Endothelial cell of umbilical vein (primary cell): ENCODE data around the gene WSB2. TPM values are rescaled to one million over a fixed set of nuclear protein-coding genes. Genes with fewer than 3 reads are reported as not detected.

ENCODE experiments used
- BruUV-seq: library from RNA; stranded (reverse); fragments of 400-500 nt; replicated peaks from 2 replicates; lab custom pipeline; 2021; lab: Mats Ljungman, UMichigan
- CTCF ChIA-PET: fragments of 300-600, 350-600 bp; sonication (Branson Sonifier 250); formaldehyde crosslinking; loops from one replicate; lab custom pipeline; 2021; ENCODE audit warnings: antibody characterized with exemption, inconsistent platforms; lab: Charles Lee
- POLR2A ChIA-PET: fragments of 300-600, 350-600 bp; sonication (Branson Sonifier 250); formaldehyde crosslinking; loops from one replicate; lab custom pipeline; 2021; ENCODE audit warnings: antibody characterized with exemption, inconsistent platforms; lab: Charles Lee
- DNase-seq: peaks from one replicate; pipeline ENCODE4 v3.0.0-alpha.2; 2011; ENCODE audit warnings: low read depth, low spot score
- FAIRE-seq: peaks from 2 replicates; lab custom pipeline; 2011; peaks lifted over from hg19 to GRCh38; lab: Jason Lieb, UNC
- H2AFZ ChIP-seq: 2 replicates; pipeline ENCODE4 v1.6.0; 2012; ENCODE audit warnings: low read depth, low read length, control low read depth, inconsistent platforms
- H3K27ac ChIP-seq: 2 replicates; pipeline ENCODE4 v1.5.1; 2011; ENCODE audit warnings: low read depth, mild to moderate bottlenecking, control low read depth, low read length, moderate library complexity; ENCODE audit not compliant: insufficient read depth
- H3K27me3 ChIP-seq, 2 experiments: 2 replicates each; pipeline versions ENCODE4 v1.6.0 to v1.6.1; 2011; ENCODE audit warnings: low read length in 2 of 2, mixed read lengths in 1 of 2; ENCODE audit not compliant: control insufficient read depth in 2 of 2, insufficient read depth in 2 of 2
- H3K36me3 ChIP-seq, 2 experiments: 2 replicates in 1 of 2; 3 replicates in 1 of 2; pipeline ENCODE4 v1.5.1; 2011; ENCODE audit warnings: low read length in 2 of 2, mild to moderate bottlenecking in 1 of 2, moderate library complexity in 1 of 2; ENCODE audit not compliant: control insufficient read depth in 2 of 2, insufficient read depth in 2 of 2; ENCODE audit errors: extremely low read depth in 1 of 2
- H3K4me1 ChIP-seq: 3 replicates; pipeline ENCODE4 v1.5.1; 2011; ENCODE audit warnings: mild to moderate bottlenecking, low read length; ENCODE audit not compliant: control insufficient read depth, insufficient read depth; ENCODE audit errors: extremely low read depth
- H3K4me2 ChIP-seq: 2 replicates; pipeline ENCODE4 v1.6.1; 2011; ENCODE audit warnings: low read length, control low read depth, mixed read lengths; ENCODE audit not compliant: insufficient read depth
- H3K4me3 ChIP-seq, 3 experiments: fragments of 200-600 bp in 1 of 3; sonication (generic), shearing (Covaris generic) in 1 of 3; replicated peaks in 1 of 3; 2 replicates each; pipeline ENCODE4 v1.5.1; 2011 to 2016; ENCODE audit warnings: control low read depth in 3 of 3, low read length in 3 of 3, mild to moderate bottlenecking in 2 of 3, inconsistent platforms in 1 of 3, low read depth in 1 of 3, moderate library complexity in 1 of 3; ENCODE audit not compliant: insufficient read depth in 1 of 3
- H3K79me2 ChIP-seq: 2 replicates; pipeline ENCODE4 v1.6.0; 2012; ENCODE audit warnings: low read length, inconsistent platforms; ENCODE audit not compliant: control insufficient read depth, insufficient read depth
- H3K9ac ChIP-seq: replicated peaks from 2 replicates; pipeline ENCODE3; 2011; ENCODE audit warnings: low read length, control low read depth; ENCODE audit not compliant: insufficient read depth; ENCODE audit errors: extremely low read depth
- H3K9me1 ChIP-seq: replicated peaks from 3 replicates; pipeline ENCODE4 v1.6.0; 2011; ENCODE audit warnings: mild to moderate bottlenecking, low read length; ENCODE audit not compliant: control insufficient read depth, insufficient read depth; ENCODE audit errors: extremely low read depth
- H3K9me3 ChIP-seq: replicated peaks from 2 replicates; pipeline ENCODE4 v1.5.1; 2012; ENCODE audit warnings: low read length, inconsistent platforms; ENCODE audit not compliant: control insufficient read depth, insufficient read depth
- H4K20me1 ChIP-seq: replicated peaks from 2 replicates; pipeline ENCODE3; 2011; ENCODE audit warnings: mild to moderate bottlenecking, low read length; ENCODE audit not compliant: control insufficient read depth, insufficient read depth; ENCODE audit errors: extremely low read depth
- CTCF ChIP-seq, 2 donors: IDR thresholded peaks; 1 replicate in 1 of 2; 2 replicates in 1 of 2; pipeline ENCODE4 v1.5.1; 2011; ENCODE audit warnings: low read length in 2 of 2, mild to moderate bottlenecking in 2 of 2, moderate library complexity in 2 of 2, control low read depth in 1 of 2, inconsistent platforms in 1 of 2, low read depth in 1 of 2; ENCODE audit not compliant: insufficient read depth in 1 of 2; ENCODE audit errors: extremely low read depth in 1 of 2
- EZH2 ChIP-seq: IDR thresholded peaks from 2 replicates; pipeline ENCODE4 v1.6.1; 2012; ENCODE audit warnings: borderline replicate concordance, low read depth, mild to moderate bottlenecking, moderate library complexity, low read length, inconsistent platforms; ENCODE audit not compliant: severe bottlenecking
- FOS ChIP-seq: IDR thresholded peaks from 2 replicates; pipeline ENCODE4 v1.6.1; 2011; ENCODE audit warnings: mild to moderate bottlenecking, low read length, moderate library complexity, borderline replicate concordance; ENCODE audit not compliant: insufficient read depth
- GATA2 ChIP-seq: IDR thresholded peaks from 2 replicates; pipeline ENCODE4 v1.7.0; 2011; ENCODE audit warnings: low read depth, mild to moderate bottlenecking, moderate library complexity, mixed read lengths, low read length; ENCODE audit not compliant: insufficient read length, insufficient read depth
- JUN ChIP-seq: IDR thresholded peaks from 2 replicates; pipeline ENCODE4 v1.6.1; 2011; ENCODE audit warnings: borderline replicate concordance, low read depth; ENCODE audit not compliant: insufficient read length, insufficient read depth
- MAX ChIP-seq: IDR thresholded peaks from 2 replicates; pipeline ENCODE4 v1.6.1; 2011; ENCODE audit not compliant: insufficient read depth, insufficient read length
- MYC ChIP-seq: IDR thresholded peaks from one replicate; pipeline ENCODE4 v1.6.1; 2011; ENCODE audit warnings: mild to moderate bottlenecking, low read depth, low read length
- POLR2A ChIP-seq: IDR thresholded peaks from 2 replicates; pipeline ENCODE4 v1.6.1; 2012; ENCODE audit warnings: low read depth, mild to moderate bottlenecking, control low read depth, low read length
- POLR2AphosphoS5 ChIP-seq: IDR thresholded peaks from 2 replicates; pipeline ENCODE4 v1.6.1; 2012; ENCODE audit warnings: low read depth, mild to moderate bottlenecking, control low read depth, low read length, moderate library complexity; ENCODE audit not compliant: insufficient read depth
- dilution Hi-C: fragments of 300-500 bp; cut with MboI; formaldehyde crosslinking; loops from one replicate; pipeline ENCODE4 v1.15.0; 2019; ENCODE audit warnings: low sequenced_read_pairs; ENCODE audit not compliant: extremely low pct_ligation_motif_present
- intact Hi-C: fragments of 100-400 bp; cut with micrococcal nuclease; formaldehyde crosslinking; loops from one replicate; pipeline ENCODE4 v1.10.0; 2022
- polyA plus RNA-seq, 4 experiments: library from polyadenylated mRNA; depleted of rRNA in 3 of 4; stranded (reverse) in 3 of 4; unstranded in 1 of 4; fragments of >200 nt; gene quantifications; 2 replicates each; pipeline versions ENCODE4 v1.2.1 to v1.2.3, GENCODE V29; 2011 to 2012; ENCODE audit warnings: missing spikeins in 1 of 4
- total RNA-seq: library from RNA; stranded (reverse); gene quantifications from 2 replicates; pipeline ENCODE4 v1.2.3, GENCODE V29; 2021

The WSB2 gene
- total and polyA plus RNA-seq, 2 donors (not counting 3 experiments of a cell fraction or from before 2014, with no cell fraction given) = 73.6 to 107 TPM

- POLR2A ChIA-PET = no interaction called here
- no peak overlapping the region for H3K4me2 ChIP-seq
- dilution Hi-C loops = no loop called here
Observed at GRCh38 chr12:118068445-118068844, 7.5 kb upstream of the WSB2 start.

More at GRCh38 chr12:118068445-118068844, 7.5 kb upstream of the WSB2 start:
- H3K4me1 ChIP-seq = no peaks in the 10 kb centered on the region
- no peaks in the 10 kb centered on the region for H3K79me2 ChIP-seq
- H3K36me3 ChIP-seq = peaks cover 0 to 7% of the 10 kb centered on the region in 2 experiments
- intact Hi-C loops = no loop called here
- H4K20me1 ChIP-seq = no peaks in the 10 kb centered on the region
- no peaks in the 10 kb centered on the region for H3K9me3 ChIP-seq
- H3K9ac ChIP-seq = no peak overlapping the region
- no peaks in the 10 kb centered on the region for H3K27me3 ChIP-seq
- no peak overlapping the region for H2AFZ ChIP-seq
- FAIRE-seq (no peak), DNase-seq (no peak)
- no peaks in the 10 kb centered on the region for H3K9me1 ChIP-seq
- no peak for TF ChIP-seq FOS
- no peak for TF ChIP-seq EZH2
- TF ChIP-seq GATA2 = no peak
- TF ChIP-seq CTCF (IDR thresholded peaks at IDR 0.05; ENCODE audit: extremely low read depth in 1 of 2, insufficient read depth in 1 of 2, low read depth in 1 of 2, low read length in 2 of 2) = no peak
- TF ChIP-seq MAX = no peak
- no peak for TF ChIP-seq JUN
- no peak for TF ChIP-seq MYC
- TF ChIP-seq POLR2A = no peak
- no peak for TF ChIP-seq POLR2AphosphoS5
- H3K27ac ChIP-seq = no peak overlapping the region
- CTCF ChIA-PET = interaction anchor here (0.6 to 1.0 kb wide), 2 partner anchors 8 to 70 kb away, joined by 3 read pairs; no protein-coding TSS in a partner anchor
- BruUV-seq = no TSS peak
- H3K4me3 ChIP-seq = no peak overlapping the region
